NCI-H146 treated with DMSO at 0.1 percent for 48 hours (cell line): ENCODE data around the gene WDR4.
"Not testable (repeated sequence)": the region's sequence is repeated elsewhere in the genome, so short reads cannot be mapped to it uniquely, and the experiment has no call there.

Experiments
- DNase-seq: peaks from one replicate; lab custom pipeline; 2025; ENCODE audit not compliant: unreplicated experiment; lab: John Stamatoyannopoulos, UW

Gene WDR4

DNA sequence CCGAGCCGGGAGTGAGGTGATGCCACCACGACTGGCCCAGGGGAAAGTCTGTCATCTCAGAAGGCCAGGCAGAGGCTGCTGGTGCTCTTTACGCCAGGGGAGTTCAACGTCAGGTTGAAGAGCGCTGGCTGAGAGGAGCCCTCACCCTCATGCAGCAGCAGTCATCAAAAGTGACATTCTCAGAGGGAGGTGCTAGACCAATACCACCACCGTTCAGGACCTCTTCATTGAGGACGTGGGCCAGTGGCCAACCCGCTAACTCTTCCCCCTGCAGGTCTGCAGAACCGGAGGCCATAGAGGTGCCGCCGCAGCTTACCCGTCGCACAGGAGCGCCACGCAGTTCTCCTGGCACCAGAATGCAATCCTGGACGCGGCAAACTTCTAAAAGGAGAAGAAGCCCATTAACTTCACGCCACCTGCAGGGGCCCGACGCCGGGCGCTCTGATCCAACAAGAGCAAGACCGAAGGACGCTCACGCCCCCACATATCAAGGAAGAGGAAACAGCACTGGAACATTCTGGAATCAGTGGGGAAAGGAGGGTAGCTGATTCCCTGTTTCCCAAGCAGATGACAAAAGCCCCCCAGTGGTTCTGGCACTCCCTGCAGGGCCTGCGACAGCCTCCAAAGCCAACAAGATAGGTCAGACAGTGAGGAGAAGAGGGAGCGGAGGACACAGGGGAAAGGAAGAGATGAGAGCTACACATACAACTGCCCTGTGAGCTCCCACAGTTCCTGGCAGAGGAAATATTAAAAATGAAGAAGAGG lies 24.9 kb downstream of the WDR4 start:
- DNase-seq = no peak

DNA sequence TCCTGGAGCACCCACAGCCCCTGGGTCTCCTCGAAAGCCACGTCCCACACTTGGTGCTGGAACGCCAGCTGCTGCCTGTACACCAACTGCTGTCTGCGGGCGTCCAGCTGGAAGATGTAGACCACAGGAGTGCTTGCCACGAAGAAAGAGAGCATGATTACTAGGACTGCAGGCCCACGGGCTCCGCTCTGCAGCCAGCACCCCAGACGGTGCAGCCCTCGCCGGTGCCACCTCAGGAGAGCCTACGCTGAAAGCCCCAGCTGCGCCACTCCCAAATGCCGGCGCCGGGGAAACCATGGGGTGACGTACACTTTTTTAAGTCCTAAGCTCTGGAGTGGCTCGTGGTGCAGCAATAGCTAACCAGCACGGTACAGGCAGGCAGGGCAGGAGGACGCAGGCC lies 25.7 kb downstream of the WDR4 start:
- no peak for DNase-seq

DNA sequence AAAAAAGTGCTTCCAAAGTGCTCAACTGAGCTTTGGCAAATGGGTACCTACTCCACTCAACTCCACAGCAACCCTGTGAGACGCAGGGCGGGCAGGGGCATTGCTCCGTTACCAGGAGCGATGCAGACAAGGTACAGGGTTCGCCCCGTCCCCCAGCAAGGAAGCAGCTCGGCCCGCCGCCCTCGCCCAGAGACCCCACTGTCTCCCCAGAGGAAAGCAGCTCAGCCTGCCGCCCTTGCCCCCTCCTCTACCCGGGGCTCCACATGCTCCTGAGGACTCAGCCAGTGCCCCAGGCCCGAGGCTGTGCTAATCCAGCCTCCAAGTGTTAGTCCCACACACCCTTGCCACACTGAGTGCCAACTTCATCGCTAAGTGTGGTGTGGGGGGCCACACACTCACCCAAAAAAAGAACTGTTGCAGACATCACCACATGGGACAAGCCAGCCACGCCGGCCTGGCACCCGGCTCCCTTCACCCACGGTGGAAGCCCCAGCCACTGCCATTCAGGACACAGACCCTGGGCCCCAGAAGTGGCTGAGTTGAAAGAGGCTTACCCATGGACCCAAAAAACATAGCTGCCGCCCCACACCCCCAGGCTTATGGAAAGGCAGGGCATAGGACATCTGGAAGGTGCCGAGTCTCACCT lies 26.3 kb downstream of the WDR4 start:
- no peak for DNase-seq

DNA sequence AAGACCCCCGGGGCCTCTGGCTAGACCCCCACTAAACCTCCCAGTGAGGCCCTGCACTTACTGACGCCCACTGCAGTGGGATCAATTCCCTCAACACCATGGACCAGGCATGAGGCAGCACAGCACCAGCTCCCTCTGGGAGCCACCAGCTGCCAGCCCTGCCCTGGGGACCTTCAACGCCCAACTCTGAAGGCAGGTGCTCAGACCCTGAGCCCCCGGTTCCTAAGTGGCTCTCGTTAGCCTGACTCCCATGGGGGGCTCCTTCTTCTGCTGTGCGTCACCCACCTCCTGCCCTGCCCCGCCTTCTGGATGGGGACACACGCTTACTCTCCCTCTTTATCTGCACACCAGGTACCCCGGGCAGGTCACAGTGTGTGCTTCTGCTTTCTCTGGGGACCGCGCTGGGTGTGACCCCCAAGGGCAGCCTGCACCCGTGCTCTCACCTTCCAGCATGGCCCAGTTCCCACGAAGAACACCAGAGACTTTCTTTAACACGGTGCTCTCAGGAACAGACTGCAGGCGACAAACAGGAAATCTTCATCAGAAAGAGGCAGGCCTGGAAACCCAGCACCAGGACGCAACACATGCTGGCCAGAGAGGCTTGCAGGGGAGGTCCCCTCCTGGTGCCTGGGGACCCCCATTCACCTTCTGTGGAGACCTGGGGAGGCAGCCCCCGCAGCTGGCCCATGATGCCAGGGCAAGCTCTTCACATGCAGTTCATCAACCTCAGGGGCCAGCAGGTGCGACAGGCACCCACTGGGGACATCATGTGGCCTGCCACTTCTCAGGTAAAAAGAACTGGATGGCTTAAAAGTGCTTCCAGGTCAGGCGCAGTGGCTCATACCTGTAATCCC lies 27.3 kb downstream of the WDR4 start:
- DNase-seq = no peak

DNA sequence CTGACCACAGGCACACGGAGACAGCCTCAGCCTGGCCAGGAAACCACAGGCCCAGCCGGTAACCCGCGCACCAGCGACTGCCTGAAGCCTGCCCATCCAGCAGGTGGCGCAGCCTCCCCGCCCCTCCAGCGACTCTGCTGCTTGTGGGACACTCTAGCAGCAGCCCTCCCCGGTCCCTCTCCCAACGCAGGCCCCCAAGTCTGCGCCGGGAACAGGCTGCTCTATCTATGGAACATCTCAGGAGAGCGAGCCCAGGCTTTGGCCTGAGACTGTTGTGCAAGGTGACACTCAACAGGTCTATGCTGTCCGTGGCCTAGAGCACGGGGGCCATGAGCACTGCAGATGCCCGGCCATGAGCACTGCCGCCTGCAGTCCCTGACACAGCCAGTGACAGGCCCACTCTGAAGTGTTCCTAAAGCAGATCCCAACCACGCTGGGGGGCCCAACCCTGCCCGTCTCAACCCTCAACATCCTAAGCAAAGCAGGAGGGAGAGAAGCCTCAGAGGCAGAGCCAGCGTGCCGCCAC lies 28.4 kb downstream of the WDR4 start:
- no peak for DNase-seq

DNA sequence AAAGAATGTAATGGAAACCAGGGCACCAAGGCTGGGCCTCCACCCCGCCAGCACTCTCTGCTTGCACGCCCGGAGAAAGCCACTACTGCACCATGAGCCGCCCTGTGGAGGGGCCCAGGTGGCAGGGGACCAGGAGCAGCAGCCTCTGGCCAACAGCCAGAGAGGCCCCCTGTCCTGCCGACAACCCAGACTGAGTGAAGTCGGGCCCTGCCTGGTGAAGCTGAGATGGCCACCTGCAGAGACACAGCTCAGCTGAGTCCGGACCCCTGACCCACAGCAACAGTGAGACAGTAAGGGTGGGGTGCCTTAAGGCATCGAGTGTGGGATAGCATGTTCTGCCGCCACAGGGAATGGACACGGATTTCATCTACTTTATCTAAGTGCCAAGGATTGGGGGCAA lies 28.9 kb downstream of the WDR4 start:
- no peak for DNase-seq

DNA sequence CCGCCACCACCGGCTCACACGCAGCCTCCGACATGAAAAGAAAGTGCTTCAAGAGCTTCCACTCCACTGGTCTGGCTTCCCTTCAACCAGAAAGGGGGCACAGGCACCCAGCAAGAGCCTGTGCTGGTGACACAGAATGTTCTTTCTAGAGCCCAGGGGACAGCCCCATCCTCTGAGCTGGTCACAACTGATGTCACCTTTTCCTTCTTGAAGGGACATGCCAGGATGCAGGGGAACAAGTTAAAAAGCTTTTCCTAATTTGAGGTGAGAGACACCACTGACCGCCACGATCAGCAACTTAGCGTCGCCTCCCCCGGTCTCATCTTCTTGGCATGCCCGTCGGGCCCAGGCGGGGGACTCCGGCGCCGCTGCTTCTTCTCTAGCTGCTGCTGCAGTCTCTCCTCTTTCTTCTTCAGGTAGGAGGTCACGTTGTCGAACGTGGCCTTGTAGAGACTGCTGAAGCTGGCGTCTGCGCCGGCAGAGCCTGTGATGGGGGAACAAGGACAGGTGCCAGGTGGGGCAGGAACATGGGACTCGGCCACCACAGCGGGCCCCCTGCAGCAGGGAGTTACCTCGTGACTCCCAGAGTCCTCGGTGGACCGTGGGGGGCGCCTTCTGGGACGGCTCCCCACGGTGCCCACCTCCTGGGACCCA lies 29.5 kb downstream of the WDR4 start:
- DNase-seq = no peak

DNA sequence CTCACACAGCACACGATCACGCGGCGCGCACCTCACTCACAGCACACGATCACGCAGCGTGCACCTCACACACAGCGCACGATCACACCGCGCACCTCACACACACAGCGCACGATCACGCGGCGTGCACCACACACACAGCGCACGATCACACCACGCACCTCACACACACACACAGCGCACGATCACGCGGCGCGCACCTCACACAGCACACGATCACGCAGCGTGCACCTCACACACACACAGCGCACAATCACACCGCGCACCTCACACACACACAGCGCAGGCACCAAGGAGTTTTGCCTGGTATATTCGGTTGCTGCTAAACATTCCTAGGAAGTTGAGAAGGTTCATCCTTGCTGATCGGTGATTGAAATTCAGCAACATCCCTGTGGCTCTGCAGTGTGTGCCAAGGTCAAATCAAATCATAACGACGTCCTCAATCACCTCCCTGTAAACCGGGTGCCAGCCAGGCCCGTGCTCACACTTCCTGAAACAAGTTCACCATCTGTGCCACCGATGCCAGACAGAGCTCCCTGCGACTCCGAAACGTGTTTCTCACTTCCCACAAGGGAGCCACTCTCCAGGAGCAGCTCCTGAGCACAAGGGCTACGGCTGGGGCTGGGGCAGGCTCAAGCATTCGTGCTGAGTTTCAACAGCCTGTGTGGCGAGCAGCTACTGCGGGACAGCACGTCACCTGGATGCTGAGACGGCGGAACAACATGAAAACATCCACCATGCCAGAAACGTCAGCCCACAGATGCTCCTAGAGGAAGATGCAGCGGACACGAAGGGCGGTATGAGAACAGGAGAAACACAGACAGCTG lies 30.2 kb downstream of the WDR4 start:
- no peak for DNase-seq

DNA sequence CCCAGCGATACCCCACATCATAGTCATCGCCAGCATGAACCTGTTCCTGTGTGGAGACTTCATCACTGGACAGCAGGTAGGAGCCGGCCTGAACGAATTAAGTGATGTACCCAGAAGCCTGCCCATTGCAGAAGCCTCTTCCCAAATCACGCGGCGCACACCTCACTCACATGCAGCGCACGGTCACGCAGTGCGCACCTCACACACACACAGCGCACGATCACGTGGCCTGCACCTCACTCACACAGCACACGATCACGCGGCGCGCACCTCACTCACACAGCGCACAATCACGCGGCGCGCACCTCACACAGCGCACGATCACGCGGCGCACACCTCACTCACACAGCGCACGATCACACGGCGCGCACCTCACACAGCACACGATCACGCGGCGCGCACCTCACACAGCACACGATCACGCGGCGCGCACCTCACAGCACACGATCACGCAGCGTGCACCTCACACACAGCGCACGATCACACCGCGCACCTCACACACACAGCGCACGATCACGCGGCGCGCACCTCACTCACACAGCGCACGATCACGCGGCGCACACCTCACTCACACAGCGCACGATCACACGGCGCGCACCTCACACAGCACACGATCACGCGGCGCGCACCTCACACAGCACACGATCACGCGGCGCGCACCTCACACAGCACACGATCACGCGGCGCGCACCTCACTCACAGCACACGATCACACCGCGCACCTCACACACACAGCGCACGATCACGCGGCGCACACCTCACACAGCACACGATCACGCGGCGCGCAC lies 31.0 kb downstream of the WDR4 start:
- DNase-seq = not testable (repeated sequence)

DNA sequence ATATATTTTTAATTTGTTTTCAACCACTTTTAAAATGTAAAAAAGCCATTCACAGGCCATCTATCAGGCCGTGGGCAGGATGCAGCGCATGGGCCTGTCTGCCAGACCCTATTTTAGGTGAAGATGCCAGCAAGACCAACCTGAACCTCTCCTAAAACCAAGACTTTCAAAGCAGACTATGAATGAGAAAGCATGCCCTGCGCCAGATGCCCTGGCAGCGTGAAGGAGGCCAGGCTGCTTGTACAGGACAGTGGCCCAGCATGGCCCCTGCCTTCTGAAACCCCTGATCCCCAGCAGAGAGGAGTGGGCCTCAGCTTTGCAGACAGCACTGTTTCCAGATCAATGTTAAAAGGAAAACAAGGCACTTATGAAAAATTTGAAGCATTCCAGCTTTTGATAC lies 31.6 kb downstream of the WDR4 start:
- no peak for DNase-seq

DNA sequence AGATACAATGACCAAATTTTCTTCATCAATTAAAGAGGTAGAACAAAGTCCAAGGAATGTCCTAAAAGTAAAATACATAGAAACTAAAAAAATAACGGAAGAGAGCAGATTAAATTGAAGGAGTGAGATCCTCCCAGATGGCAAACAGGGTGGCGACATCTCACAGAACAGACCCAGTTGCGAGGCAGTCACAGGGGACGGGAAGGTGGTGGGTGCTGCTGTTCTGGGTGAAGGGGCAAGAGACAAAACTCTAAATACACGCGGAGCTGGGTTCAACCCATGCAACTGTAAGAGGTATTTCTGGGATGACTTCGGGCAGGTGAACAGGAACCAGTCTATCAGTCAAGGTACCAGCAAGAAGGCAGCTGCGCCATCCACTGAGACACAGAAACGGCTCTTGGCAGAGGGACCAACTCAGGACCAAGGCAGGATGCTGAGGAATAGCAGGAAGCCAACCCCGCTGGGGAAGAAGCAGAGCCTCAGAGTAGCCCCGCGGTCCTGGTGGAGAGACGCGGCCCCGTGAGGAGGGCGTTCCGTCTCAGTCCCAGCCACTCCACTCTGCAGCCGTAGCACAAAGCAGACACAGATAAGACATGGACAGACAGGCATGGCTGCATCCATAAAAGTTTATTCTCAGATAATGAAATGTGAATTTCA lies 32.2 kb downstream of the WDR4 start:
- DNase-seq = no peak

DNA sequence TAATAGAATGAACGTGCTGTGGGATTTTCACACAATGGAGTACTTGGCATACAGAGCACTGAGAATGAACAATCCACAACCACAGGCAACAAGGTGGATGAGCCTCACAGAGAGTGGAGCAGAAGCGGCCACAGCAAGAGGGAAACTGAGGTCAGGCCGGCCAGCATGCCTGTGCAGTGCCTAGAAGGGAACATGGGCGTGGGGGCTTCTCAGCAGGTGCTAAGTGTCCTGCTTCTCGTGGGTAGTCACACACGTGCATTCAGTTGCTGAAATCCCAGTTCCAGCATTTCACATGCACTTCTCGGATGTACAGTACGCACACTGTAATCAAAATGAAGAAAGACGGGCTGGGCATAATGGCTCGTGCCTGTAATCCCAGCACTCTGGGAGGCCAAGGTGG lies 33.1 kb downstream of the WDR4 start:
- DNase-seq = no peak

DNA sequence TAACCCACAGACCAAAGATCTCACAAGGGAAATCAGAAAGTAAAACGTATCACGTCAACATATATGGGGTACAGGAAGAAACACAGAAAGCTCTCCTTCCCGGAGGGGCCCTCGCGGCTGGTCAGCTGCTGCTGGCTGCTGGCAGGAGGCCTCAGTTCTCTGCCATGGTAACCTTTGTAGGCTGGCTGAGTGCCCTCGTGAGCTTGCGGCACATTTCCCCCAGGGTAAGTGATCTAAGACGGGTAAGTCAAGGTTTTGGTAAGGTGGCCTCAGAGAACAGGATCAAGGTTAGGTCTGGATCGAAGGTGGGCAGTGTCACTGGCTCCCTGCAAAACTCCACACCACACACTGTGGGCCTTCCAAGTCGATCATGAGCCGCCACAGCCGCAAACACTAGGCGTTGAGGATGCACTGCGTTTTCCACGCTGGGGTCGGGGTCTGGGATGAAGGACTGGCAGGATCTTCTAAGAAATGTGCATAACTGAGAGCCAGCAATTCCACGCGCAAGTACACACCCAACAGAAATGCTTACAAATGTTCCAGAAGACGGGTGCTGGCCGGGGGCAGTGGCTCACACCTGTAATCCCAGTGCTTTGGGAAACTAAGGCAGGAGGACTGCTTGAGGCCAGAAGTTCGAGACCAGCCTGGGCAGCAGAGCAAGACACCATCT lies 33.9 kb downstream of the WDR4 start:
- DNase-seq = no peak

DNA sequence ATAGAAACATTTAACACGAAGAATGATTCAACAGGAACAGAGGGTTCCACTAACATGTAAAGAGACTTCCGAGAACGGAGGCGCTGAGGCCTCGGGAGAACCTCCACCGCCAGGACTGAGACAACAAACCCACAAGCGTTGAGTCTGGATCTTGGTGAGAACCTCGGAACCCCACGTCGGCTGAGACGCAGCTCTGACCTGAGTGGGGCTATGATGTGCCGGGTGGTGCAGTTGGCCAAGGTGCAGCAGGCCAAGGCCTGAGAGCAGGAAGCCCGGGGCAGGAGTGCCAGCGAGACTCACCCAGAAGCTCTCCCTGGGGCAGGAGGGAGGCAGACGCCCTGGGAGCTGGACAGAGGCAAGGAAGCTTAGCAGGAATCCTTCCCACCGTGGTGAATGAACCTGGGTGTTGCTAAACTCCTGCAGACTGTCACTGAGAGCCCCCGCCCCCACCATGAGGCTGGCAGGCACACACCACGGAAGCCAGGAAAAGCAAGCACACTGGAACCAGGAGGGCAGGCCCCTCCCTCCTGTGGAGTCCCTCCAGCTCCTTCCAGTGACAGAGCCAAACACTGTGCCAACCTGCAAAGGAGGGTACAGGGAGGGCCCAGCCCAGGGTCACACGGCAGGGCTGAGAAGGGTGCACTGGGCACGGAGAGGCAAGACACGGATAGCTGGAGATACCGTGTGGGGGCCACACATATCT lies 34.8 kb downstream of the WDR4 start:
- no peak for DNase-seq

DNA sequence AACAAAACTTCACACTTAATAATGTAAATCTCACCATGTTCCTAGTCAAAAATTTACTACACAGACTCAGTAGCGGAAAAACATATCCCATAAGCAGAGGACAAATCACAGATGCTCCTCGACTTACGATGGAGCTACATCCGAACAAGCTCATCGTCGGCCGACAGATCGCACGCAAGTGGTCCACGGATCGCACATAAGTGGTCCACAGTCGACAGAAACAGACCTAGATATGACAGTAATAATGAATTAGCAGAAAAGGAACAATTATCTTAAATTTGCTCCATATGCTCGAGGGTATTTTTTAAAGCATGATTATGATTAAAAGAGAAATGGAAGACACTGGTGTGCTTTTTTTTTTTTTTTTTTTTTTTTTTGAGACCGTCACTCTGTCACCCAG lies 36.3 kb downstream of the WDR4 start:
- DNase-seq = no peak

DNA sequence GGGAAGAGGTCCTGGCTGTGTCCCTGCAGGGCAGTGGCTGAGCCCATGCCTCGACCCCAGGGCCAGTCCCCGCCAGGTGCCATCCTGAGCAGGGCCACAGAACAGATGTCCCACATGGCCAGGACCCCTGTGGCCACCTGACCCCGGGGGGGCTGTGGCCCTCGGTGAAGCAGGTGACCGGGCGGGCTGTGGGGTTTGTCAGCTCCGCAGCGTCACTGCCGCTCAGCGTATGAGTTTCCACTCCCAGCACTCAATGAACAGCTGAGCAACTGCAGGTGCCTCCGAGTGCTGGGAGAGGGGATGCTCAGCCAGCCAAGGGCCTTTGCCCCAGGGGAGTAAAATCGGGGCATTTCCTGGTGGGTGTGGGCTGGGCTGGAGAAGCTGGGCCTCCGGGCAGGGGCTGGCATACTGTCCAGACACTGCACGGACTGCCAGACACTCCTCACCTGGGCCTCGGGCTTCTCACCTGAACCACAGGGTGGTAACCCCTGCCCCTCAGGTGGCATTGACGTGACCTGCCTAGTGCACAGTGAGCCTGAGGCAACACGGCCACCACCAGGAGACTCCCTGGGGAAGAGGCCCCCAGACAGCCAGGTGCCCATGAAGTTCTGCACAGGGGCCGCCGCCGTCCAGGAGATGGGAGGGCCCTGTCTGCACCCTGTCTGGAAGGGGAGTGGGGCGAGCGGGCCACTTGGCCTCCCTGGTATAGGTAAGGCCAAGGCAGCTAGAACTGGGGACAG lies 37.3 kb downstream of the WDR4 start:
- not testable (repeated sequence) for DNase-seq
